Gastrocnemius medialis (tissue), 4 donors: ENCODE data around the gene MKRN1. TPM values are rescaled to one million over a fixed set of nuclear protein-coding genes. Genes with fewer than 3 reads are reported as not detected.

Source experiments
- ATAC-seq, 2 donors: fragments of 150-250 bp; one replicate each; pipeline ENCODE4 v1.9.1; 2016
- DNase-seq, 2 donors: peaks; one replicate each; pipeline ENCODE4 v3.0.0-alpha.2; 2019
- H3K27ac ChIP-seq, 4 donors: fragments of 200-600 bp; sonication (generic); 1 replicate in 1 of 4; 2 replicates in 3 of 4; pipeline ENCODE4 v1.5.1; 2016 to 2018; ENCODE audit warnings: mild to moderate bottlenecking in 2 of 4, moderate library complexity in 1 of 4
- H3K27me3 ChIP-seq, 3 donors: fragments of 200-600 bp; sonication (generic) in 2 of 3; 1 replicate in 1 of 3; 2 replicates in 2 of 3; pipeline versions ENCODE4 v1.5.1 to v1.6.0; 2016 to 2019; ENCODE audit warnings: mild to moderate bottlenecking in 1 of 3, moderate library complexity in 1 of 3
- H3K36me3 ChIP-seq, 2 donors: fragments of 200-600 bp; sonication (generic) in 1 of 2; one replicate each; pipeline ENCODE4 v1.5.1; 2017 to 2018
- H3K4me1 ChIP-seq, 2 donors: fragments of 200-600 bp; sonication (generic) in 1 of 2; one replicate each; pipeline ENCODE4 v1.5.1; 2016 to 2017; ENCODE audit warnings: mild to moderate bottlenecking in 2 of 2
- H3K4me3 ChIP-seq, 4 donors: fragments of 200-600 bp; sonication (generic) in 3 of 4; 1 replicate in 1 of 4; 2 replicates in 3 of 4; pipeline ENCODE4 v1.5.1; 2016 to 2019; ENCODE audit warnings: mild to moderate bottlenecking in 2 of 4
- H3K9me3 ChIP-seq, 3 donors: fragments of 200-600 bp; sonication (generic) in 2 of 3; 1 replicate in 1 of 3; 2 replicates in 2 of 3; pipeline ENCODE4 v1.5.1; 2016 to 2019
- POLR2A ChIP-seq, 2 donors: fragments of 450-650 bp; IDR thresholded peaks; one replicate each; pipeline ENCODE4 v1.6.1; 2017; ENCODE audit warnings: antibody characterized with exemption in 2 of 2, mild to moderate bottlenecking in 2 of 2, moderate library complexity in 2 of 2
- in situ Hi-C, 4 donors: fragments of 200-750 bp; cut with MboI; loops; one replicate each; pipeline versions ENCODE4 v1.15.0 to v1.8.0; 2017; ENCODE audit warnings: low sequenced_read_pairs in 4 of 4
- intact Hi-C: fragments of 100-400 bp; cut with DNase I; formaldehyde crosslinking; loops from one replicate; pipeline ENCODE4 v1.15.1; 2023; ENCODE audit warnings: low total_unique reads
- total RNA-seq, 4 donors: library from RNA; depleted of rRNA; stranded (reverse); fragments of >200 nt; gene quantifications; one replicate each; pipeline versions ENCODE4 v1.1.0 to v1.2.3, GENCODE V29; 2016
- TF ChIP-seq, protein P1 (sequence below), 5 experiments: fragments of 450-650 bp in 3 of 5; fragments of 200-600 bp in 2 of 5; sonication (generic) in 2 of 5; IDR thresholded peaks in 4 of 5; conservative IDR thresholded peaks in 1 of 5; 1 replicate in 4 of 5; 2 replicates in 1 of 5; pipeline ENCODE4 v1.5.1; 2016 to 2019; ENCODE audit warnings: antibody characterized with exemption in 5 of 5, mild to moderate bottlenecking in 3 of 5, moderate library complexity in 3 of 5

Gene MKRN1
- total RNA-seq, 4 donors from 2014 or later: 38.0 to 90.4 (median 64.7) TPM

- H3K27me3 ChIP-seq: no peaks in the 10 kb centered on the region
- DNase-seq (no peak), ATAC-seq (no peak)
- no peaks in the 10 kb centered on the region for H3K36me3 ChIP-seq
- no peak overlapping the region for H3K27ac ChIP-seq
- intact Hi-C loops: no loop called here
- TF ChIP-seq, protein P1, sequence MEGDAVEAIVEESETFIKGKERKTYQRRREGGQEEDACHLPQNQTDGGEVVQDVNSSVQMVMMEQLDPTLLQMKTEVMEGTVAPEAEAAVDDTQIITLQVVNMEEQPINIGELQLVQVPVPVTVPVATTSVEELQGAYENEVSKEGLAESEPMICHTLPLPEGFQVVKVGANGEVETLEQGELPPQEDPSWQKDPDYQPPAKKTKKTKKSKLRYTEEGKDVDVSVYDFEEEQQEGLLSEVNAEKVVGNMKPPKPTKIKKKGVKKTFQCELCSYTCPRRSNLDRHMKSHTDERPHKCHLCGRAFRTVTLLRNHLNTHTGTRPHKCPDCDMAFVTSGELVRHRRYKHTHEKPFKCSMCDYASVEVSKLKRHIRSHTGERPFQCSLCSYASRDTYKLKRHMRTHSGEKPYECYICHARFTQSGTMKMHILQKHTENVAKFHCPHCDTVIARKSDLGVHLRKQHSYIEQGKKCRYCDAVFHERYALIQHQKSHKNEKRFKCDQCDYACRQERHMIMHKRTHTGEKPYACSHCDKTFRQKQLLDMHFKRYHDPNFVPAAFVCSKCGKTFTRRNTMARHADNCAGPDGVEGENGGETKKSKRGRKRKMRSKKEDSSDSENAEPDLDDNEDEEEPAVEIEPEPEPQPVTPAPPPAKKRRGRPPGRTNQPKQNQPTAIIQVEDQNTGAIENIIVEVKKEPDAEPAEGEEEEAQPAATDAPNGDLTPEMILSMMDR (IDR thresholded peaks at IDR 0.05 in 4 of 5, conservative IDR thresholded peaks at IDR 0.05 in 1 of 5): no peak
- no peak for TF ChIP-seq POLR2A (IDR thresholded peaks at IDR 0.05)
- H3K4me1 ChIP-seq: no peaks in the 10 kb centered on the region
- in situ Hi-C loops: loop anchor here in 1 of 4 donors (25.0 kb wide), 1 partner anchor 515 kb away; the partner anchor contains the start of gene MRPS33
- no peaks in the 10 kb centered on the region for H3K9me3 ChIP-seq
- H3K4me3 ChIP-seq: no peak overlapping the region
Measured at GRCh38 chr7:140497241-140497769, 18.0 kb upstream of the MKRN1 start.

- Histone ChIP-seq H3K4me3 (no peak overlapping the region), H3K27me3 (no peaks in the 10 kb centered on the region), H3K4me1 (no peaks in the 10 kb centered on the region), H3K27ac (no peak overlapping the region), H3K9me3 (no peaks in the 10 kb centered on the region), H3K36me3 (no peaks in the 10 kb centered on the region)
- intact Hi-C loops: no loop called here
- TF ChIP-seq POLR2A (IDR thresholded peaks at IDR 0.05): no peak
- TF ChIP-seq, protein P1 (IDR thresholded peaks at IDR 0.05 in 4 of 5, conservative IDR thresholded peaks at IDR 0.05 in 1 of 5): no peak
- ATAC-seq: no peak
- in situ Hi-C loops: loop anchor here in 1 of 4 donors (25.0 kb wide), 1 partner anchor 517 kb away; the partner anchor contains the start of gene MRPS33
- DNase-seq: no peak
Measured at GRCh38 chr7:140495514-140496097, 16.3 kb upstream of the MKRN1 start.

- no peaks in the 10 kb centered on the region for H3K27me3 ChIP-seq
- ATAC-seq (no peak), DNase-seq (no peak)
- no peaks in the 10 kb centered on the region for H3K36me3 ChIP-seq
- intact Hi-C loops (no loop called here), in situ Hi-C loops (loop anchor here in 1 of 4 donors (25.0 kb wide), 1 partner anchor 517 kb away; the partner anchor contains the start of gene MRPS33)
- H3K27ac ChIP-seq: no peak overlapping the region
- no peaks in the 10 kb centered on the region for H3K9me3 ChIP-seq
- no peaks in the 10 kb centered on the region for H3K4me1 ChIP-seq
- TF ChIP-seq POLR2A (IDR thresholded peaks at IDR 0.05): no peak
- TF ChIP-seq, protein P1 (IDR thresholded peaks at IDR 0.05 in 4 of 5, conservative IDR thresholded peaks at IDR 0.05 in 1 of 5): no peak
- no peak overlapping the region for H3K4me3 ChIP-seq
Measured at GRCh38 chr7:140494867-140495266, 15.6 kb upstream of the MKRN1 start.

DNA sequence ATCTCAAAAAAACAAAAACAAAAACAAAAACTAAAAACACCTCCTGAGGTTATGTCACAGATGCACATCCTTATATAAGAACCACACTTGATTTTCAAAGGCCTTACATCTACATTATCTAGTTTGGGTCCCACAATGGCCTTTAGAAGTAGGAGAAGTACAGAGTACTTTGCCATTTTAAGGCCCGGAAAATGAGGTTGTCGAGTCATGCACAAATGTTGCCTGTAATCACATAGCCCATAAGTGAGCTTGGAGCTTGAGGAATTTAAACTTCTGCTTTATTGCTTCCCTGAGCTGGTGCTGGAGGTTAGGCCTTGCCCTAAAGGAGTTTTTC is 9.7 kb upstream of the MKRN1 start:
- TF ChIP-seq POLR2A (IDR thresholded peaks at IDR 0.05): no peak
- TF ChIP-seq, protein P1 (IDR thresholded peaks at IDR 0.05 in 4 of 5, conservative IDR thresholded peaks at IDR 0.05 in 1 of 5): no peak
- DNase-seq (no peak), ATAC-seq (no peak)
- H3K4me3 ChIP-seq: no peak overlapping the region
- in situ Hi-C loops: loop anchor here in 1 of 4 donors (25.0 kb wide), 1 partner anchor 523 kb away; the partner anchor contains the start of gene MRPS33
- intact Hi-C loops: no loop called here
- no peaks in the 10 kb centered on the region for H3K4me1 ChIP-seq
- no peaks in the 10 kb centered on the region for H3K27me3 ChIP-seq
- no peak overlapping the region for H3K27ac ChIP-seq
- no peaks in the 10 kb centered on the region for H3K36me3 ChIP-seq
- no peaks in the 10 kb centered on the region for H3K9me3 ChIP-seq
